ENCODE data around the gene AIG1. TPM values are rescaled to one million over a fixed set of nuclear protein-coding genes. Genes with fewer than 3 reads are reported as not detected.
A peak's percentile ranks its signal among the peaks of the same experiment; 100 is the strongest.

The AIG1 gene
- total RNA-seq, 6 donors from 2014 or later, result 6.3 to 26.6 (median 20.8) TPM

DNA sequence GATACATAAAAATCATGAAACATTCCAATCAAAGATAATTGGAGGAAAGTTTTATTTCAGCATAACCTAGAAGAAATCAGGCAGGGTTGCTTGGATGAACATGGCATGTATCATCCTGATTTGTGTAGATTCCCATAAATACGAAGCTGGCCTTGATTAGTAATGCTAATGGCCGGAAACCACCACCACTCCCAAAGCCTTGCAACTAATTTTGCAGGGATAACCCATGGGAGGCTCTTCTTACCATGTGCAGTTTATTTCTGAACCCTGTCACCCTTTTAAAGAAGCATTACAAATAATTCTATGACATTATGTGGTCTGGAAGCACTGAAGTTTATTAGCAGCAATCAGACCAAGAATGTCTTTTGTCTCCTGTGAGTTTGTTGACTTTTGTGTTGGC is 80.8 kb downstream of the AIG1 start:
- H3K27me3 ChIP-seq, result no peaks in the 10 kb centered on the region
- DNase-seq (no peak), ATAC-seq (ENCODE audit: low FRiP score in 2 of 2) (peak in 1 of 2 donors; percentile 24)
- WGBS, 2 donors, result 91 to 93% methylated on average over 2 of the region's 2 CpGs
- H3K9me3 ChIP-seq, result no peaks in the 10 kb centered on the region
- peaks cover 0 to 6% (median 0%) of the 10 kb centered on the region in 4 donors for H3K36me3 ChIP-seq
- H3K27ac ChIP-seq, result no peak overlapping the region
- no peaks in the 10 kb centered on the region for H3K4me1 ChIP-seq
- no peak overlapping the region for H3K4me3 ChIP-seq
- TF ChIP-seq EP300 (IDR thresholded peaks at IDR 0.05), result no peak
- TF ChIP-seq CTCF (IDR thresholded peaks at IDR 0.05), result no peak
- TF ChIP-seq POLR2AphosphoS5 (IDR thresholded peaks at IDR 0.05), result no peak
- TF ChIP-seq POLR2A (IDR thresholded peaks at IDR 0.05), result no peak

DNA sequence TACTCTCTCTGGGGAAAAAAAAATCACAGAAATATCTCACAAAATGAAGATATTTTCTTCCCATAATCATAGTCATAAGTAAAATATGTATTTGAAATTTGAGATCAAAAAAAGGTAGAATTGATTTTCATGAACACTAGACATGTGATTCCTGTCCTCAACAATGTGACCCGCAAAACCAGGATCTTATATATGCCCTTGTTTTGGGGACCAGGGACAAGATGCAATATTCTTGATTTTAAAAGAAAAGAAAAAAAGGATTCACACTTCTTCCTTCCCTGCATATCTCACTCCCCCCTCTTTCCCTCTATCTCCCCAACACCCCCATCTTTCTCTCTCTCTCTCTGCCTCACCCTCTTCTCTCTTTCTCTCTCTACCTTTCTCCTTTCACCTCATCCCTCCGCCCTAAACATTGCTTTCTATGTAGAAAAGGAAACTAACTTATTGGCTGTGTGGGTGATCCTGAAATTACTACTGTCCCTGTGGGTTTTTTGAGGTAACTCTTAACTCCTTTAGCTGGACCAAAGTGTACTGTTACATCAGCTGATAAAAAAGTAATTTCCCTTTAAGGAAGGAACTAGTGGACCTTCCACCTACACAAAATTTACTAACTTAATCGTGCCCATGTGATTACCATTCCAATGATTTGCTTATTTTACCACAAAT is 85.6 kb downstream of the AIG1 start:
- Histone ChIP-seq H3K27me3 (no peaks in the 10 kb centered on the region), H3K9me3 (no peaks in the 10 kb centered on the region), H3K4me1 (no peaks in the 10 kb centered on the region), H3K36me3 (no peaks in the 10 kb centered on the region), H3K27ac (no peak overlapping the region), H3K4me3 (no peak overlapping the region)
- DNase-seq, result no peak
- ATAC-seq (ENCODE audit: low FRiP score in 2 of 2), result no peak
- WGBS, 2 donors, result 74 to 80% methylated on average over 3 of the region's 3 CpGs
- TF ChIP-seq CTCF (IDR thresholded peaks at IDR 0.05), result no peak
- TF ChIP-seq EP300 (IDR thresholded peaks at IDR 0.05), result no peak
- TF ChIP-seq POLR2A (IDR thresholded peaks at IDR 0.05), result no peak
- no peak for TF ChIP-seq POLR2AphosphoS5 (IDR thresholded peaks at IDR 0.05)

GRCh38 chr6:143149771-143150170 is 89.1 kb downstream of the AIG1 start:
- 80 to 98% methylated on average over 2 of the region's 2 CpGs for WGBS, 2 donors
- no peak overlapping the region for H3K27ac ChIP-seq
- no peaks in the 10 kb centered on the region for H3K27me3 ChIP-seq
- TF ChIP-seq EP300 (IDR thresholded peaks at IDR 0.05) (no peak), POLR2A (IDR thresholded peaks at IDR 0.05) (no peak), CTCF (IDR thresholded peaks at IDR 0.05) (no peak), POLR2AphosphoS5 (IDR thresholded peaks at IDR 0.05) (no peak)
- no peaks in the 10 kb centered on the region for H3K9me3 ChIP-seq
- no peaks in the 10 kb centered on the region for H3K4me1 ChIP-seq
- no peak overlapping the region for H3K4me3 ChIP-seq
- DNase-seq (no peak), ATAC-seq (ENCODE audit: low FRiP score in 2 of 2) (no peak)
- no peaks in the 10 kb centered on the region for H3K36me3 ChIP-seq

DNA sequence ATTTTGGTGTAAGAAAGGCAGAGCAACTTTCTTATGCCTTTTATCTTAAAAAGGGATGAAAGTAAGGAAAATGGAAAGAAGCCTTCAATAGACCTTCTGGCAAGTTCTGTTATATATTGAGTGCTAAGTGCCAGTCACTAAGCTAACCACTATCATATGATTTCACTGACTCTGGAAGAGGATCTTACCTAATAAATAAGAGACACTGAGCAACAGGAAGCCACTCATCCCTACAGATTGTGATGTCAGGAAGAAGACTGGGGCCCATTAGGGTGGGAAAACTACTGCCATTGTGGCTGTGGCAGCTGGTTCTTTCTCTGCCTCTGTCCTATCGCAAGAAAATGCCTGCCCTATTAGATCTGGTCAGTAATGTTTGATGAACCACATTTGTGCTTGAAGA is 89.6 kb downstream of the AIG1 start:
- Histone ChIP-seq H3K4me3 (no peak overlapping the region), H3K9me3 (no peaks in the 10 kb centered on the region), H3K27me3 (no peaks in the 10 kb centered on the region), H3K27ac (no peak overlapping the region), H3K4me1 (no peaks in the 10 kb centered on the region), H3K36me3 (no peaks in the 10 kb centered on the region)
- no peak for DNase-seq
- WGBS, 2 donors, result 88 to 94% methylated on average over 1 of the region's 1 CpG
- TF ChIP-seq POLR2AphosphoS5 (IDR thresholded peaks at IDR 0.05), result no peak
- TF ChIP-seq POLR2A (IDR thresholded peaks at IDR 0.05), result no peak
- TF ChIP-seq CTCF (IDR thresholded peaks at IDR 0.05), result no peak
- TF ChIP-seq EP300 (IDR thresholded peaks at IDR 0.05), result no peak
- no peak for ATAC-seq (ENCODE audit: low FRiP score in 2 of 2)

DNA sequence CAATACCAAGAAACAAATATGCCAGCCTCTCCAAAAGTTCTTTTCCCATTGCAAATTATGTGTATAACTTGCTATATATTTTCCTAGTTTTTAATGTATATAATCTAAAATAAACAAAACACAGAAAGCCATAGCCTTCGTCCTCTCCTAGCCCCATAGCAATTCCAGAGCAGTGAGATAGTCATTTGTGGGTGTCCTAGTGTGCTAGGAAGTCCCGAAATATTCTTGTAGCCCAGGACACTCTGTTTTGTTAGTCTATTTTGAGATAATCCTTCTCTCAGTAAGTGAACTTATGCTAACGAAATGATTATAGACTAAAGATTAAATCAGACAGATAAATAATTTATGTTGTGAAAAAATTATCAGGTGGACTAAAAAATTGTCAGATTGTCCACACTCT is 90.7 kb downstream of the AIG1 start:
- TF ChIP-seq CTCF (IDR thresholded peaks at IDR 0.05), result no peak
- H3K36me3 ChIP-seq, result no peaks in the 10 kb centered on the region
- no peaks in the 10 kb centered on the region for H3K4me1 ChIP-seq
- ATAC-seq (ENCODE audit: low FRiP score in 2 of 2), result no peak
- no peak overlapping the region for H3K27ac ChIP-seq
- 93 to 95% methylated on average over 3 of the region's 3 CpGs for WGBS, 2 donors
- no peaks in the 10 kb centered on the region for H3K9me3 ChIP-seq
- no peaks in the 10 kb centered on the region for H3K27me3 ChIP-seq
- DNase-seq, result no peak
- H3K4me3 ChIP-seq, result no peak overlapping the region
